WTC11 (cell line): Measurements from ENCODE around the gene STXBP5. TPM values are rescaled to one million over a fixed set of nuclear protein-coding genes. Genes with fewer than 3 reads are reported as not detected.

Experiments
- ATAC-seq: fragments of 200-7000 bp; cut with Tn5 transposase; 2 replicates; pipeline ENCODE4 v1.10.0; 2021; ENCODE audit warnings: mild to moderate bottlenecking, moderate library complexity
- CTCF ChIA-PET: fragments of 300-600 bp; sonication (Branson Sonifier 250); formaldehyde crosslinking; loops from one replicate; lab custom pipeline; 2021; ENCODE audit warnings: antibody characterized with exemption; lab: Charles Lee
- POLR2A ChIA-PET: fragments of 350-600 bp; sonication (Branson Sonifier 250); formaldehyde crosslinking; loops from one replicate; lab custom pipeline; 2021; ENCODE audit warnings: antibody characterized with exemption; lab: Charles Lee
- DNase-seq: peaks from one replicate; pipeline ENCODE4 v3.0.0; 2021; ENCODE audit warnings: low spot score
- H3K27ac Mint-ChIP-seq: 2 replicates; pipeline ENCODE4 v1.8.0; 2021; ENCODE audit warnings: mixed read lengths
- H3K27me3 Mint-ChIP-seq: 2 replicates; pipeline ENCODE4 v1.8.0; 2021; ENCODE audit warnings: low read depth, mild to moderate bottlenecking, moderate library complexity, mixed read lengths
- H3K36me3 Mint-ChIP-seq: 2 replicates; pipeline ENCODE4 v1.8.0; 2021; ENCODE audit warnings: mixed read lengths
- H3K4me1 Mint-ChIP-seq: 2 replicates; pipeline ENCODE4 v1.8.0; 2022; ENCODE audit warnings: mixed read lengths
- H3K4me3 Mint-ChIP-seq: 2 replicates; pipeline ENCODE4 v1.8.0; 2021; ENCODE audit warnings: mild to moderate bottlenecking, moderate library complexity, mixed read lengths
- H3K9me3 Mint-ChIP-seq: 2 replicates; pipeline ENCODE4 v1.8.0; 2021; ENCODE audit warnings: mixed read lengths
- ARID4B ChIP-seq: sonication (generic); formaldehyde crosslinking; IDR thresholded peaks from 2 replicates; pipeline ENCODE4 v1.8.0; 2023; ENCODE audit warnings: missing genetic modification reagents, mild to moderate bottlenecking, borderline replicate concordance
- CDX4 ChIP-seq: fragments of 250-450 bp; sonication (Bioruptor Pico); IDR thresholded peaks from 2 replicates; pipeline ENCODE4 v1.9.0; 2021; ENCODE audit warnings: moderate library complexity, mild to moderate bottlenecking, inconsistent platforms, borderline replicate concordance
- ETV6 ChIP-seq: sonication (generic); formaldehyde crosslinking; IDR thresholded peaks from 2 replicates; pipeline ENCODE4 v1.8.1; 2022; ENCODE audit warnings: mild to moderate bottlenecking, missing genetic modification reagents
- IRF2 ChIP-seq: sonication (generic); formaldehyde crosslinking; IDR thresholded peaks from 2 replicates; pipeline ENCODE4 v1.8.0; 2022; ENCODE audit warnings: low read depth, missing genetic modification reagents, borderline replicate concordance
- NFYB ChIP-seq: sonication (generic); formaldehyde crosslinking; conservative IDR thresholded peaks from 2 replicates; pipeline ENCODE4 v1.8.0; 2022; ENCODE audit warnings: low read depth, missing genetic modification reagents
- NR1H2 ChIP-seq: sonication (generic); formaldehyde crosslinking; IDR thresholded peaks from 2 replicates; pipeline ENCODE4 v1.9.0; 2021; ENCODE audit warnings: mild to moderate bottlenecking, moderate library complexity, missing genetic modification reagents
- PRRX2 ChIP-seq: fragments of 250-450 bp; sonication (Bioruptor Pico); IDR thresholded peaks from 2 replicates; pipeline ENCODE4 v1.8.0; 2021; ENCODE audit warnings: mild to moderate bottlenecking
- ZNF121 ChIP-seq: sonication (generic); formaldehyde crosslinking; IDR thresholded peaks from 2 replicates; pipeline ENCODE4 v1.8.0; 2023; ENCODE audit warnings: missing genetic modification reagents
- ZNF232 ChIP-seq: sonication (generic); formaldehyde crosslinking; IDR thresholded peaks from 2 replicates; pipeline ENCODE4 v1.8.0; 2022; ENCODE audit warnings: mild to moderate bottlenecking, missing genetic modification reagents
- ZNF281 ChIP-seq: sonication (generic); formaldehyde crosslinking; IDR thresholded peaks from 2 replicates; pipeline ENCODE4 v1.8.0; 2023; ENCODE audit warnings: mild to moderate bottlenecking, missing genetic modification reagents
- ZNF396 ChIP-seq: fragments of 250-450 bp; sonication (Bioruptor Pico); IDR thresholded peaks from 2 replicates; pipeline ENCODE4 v1.8.0; 2021; ENCODE audit warnings: mild to moderate bottlenecking, moderate library complexity, borderline replicate concordance
- total RNA-seq: library from RNA; stranded (reverse); gene quantifications from 3 replicates; pipeline ENCODE4 v1.2.3, GENCODE V29; 2021
- TF ChIP-seq, protein P1 (sequence below): sonication (generic); formaldehyde crosslinking; IDR thresholded peaks from 2 replicates; pipeline ENCODE4 v1.8.1; 2022; ENCODE audit warnings: missing genetic modification reagents, borderline replicate concordance
- TF ChIP-seq, protein P2 (sequence below): fragments of 250-450 bp; sonication (Bioruptor Pico); IDR thresholded peaks from 2 replicates; pipeline ENCODE4 v2.1.2; 2022; ENCODE audit warnings: mild to moderate bottlenecking, moderate library complexity

Gene STXBP5
- total RNA-seq, 1 experiment from 2014 or later, result 13.2 TPM

DNA sequence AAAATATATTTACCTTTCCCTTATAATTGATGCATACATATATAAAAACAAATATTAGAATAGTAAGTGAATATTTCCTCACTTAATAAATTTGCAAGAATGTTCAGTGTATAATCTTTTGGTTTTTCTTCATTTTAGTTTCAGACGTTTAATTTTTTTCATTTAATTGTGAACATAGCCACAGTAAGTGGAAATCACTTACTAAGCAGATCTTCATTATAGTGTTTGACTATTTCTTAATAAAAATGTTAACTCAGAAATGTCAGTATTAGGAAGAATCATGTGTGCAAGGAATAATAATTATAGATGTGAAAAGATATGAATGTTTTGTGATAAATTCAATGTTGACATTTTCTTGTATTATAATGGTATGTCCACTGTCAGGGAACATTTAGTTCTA is 27.4 kb downstream of the STXBP5 start:
- Mint-ChIP-seq H3K36me3 (no peaks in the 10 kb centered on the region), H3K4me1 (peaks cover 33% of the 10 kb centered on the region), H3K4me3 (no peak overlapping the region), H3K27me3 (no peaks in the 10 kb centered on the region), H3K27ac (no peak overlapping the region), H3K9me3 (no peaks in the 10 kb centered on the region)
- DNase-seq, result no peak
- POLR2A ChIA-PET, result interaction anchor here (0.6 kb wide), 1 partner anchor 275 kb away, joined by 3 read pairs; no protein-coding TSS in a partner anchor
- CTCF ChIA-PET, result no interaction called here
- TF ChIP-seq, protein P1, sequence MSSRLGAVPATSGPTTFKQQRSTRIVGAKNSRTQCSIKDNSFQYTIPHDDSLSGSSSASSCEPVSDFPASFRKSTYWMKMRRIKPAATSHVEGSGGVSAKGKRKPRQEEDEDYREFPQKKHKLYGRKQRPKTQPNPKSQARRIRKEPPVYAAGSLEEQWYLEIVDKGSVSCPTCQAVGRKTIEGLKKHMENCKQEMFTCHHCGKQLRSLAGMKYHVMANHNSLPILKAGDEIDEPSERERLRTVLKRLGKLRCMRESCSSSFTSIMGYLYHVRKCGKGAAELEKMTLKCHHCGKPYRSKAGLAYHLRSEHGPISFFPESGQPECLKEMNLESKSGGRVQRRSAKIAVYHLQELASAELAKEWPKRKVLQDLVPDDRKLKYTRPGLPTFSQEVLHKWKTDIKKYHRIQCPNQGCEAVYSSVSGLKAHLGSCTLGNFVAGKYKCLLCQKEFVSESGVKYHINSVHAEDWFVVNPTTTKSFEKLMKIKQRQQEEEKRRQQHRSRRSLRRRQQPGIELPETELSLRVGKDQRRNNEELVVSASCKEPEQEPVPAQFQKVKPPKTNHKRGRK (CRISPR knock-in tag), result no peak
- TF ChIP-seq NR1H2 (CRISPR knock-in tag) (no peak), ZNF121 (no peak), ZNF281 (CRISPR knock-in tag) (no peak), ETV6 (CRISPR knock-in tag) (no peak), ZNF396 (CRISPR knock-in tag) (no peak), ZNF232 (CRISPR knock-in tag) (no peak), CDX4 (CRISPR knock-in tag) (no peak), ARID4B (no peak), IRF2 (CRISPR knock-in tag) (no peak), NFYB (CRISPR knock-in tag) (no peak)
- ATAC-seq, result no peak

GRCh38 chr6:147234685-147235084 is 30.5 kb downstream of the STXBP5 start:
- TF ChIP-seq PRRX2 (no peak), ETV6 (CRISPR knock-in tag) (no peak)
- TF ChIP-seq, protein P2, sequence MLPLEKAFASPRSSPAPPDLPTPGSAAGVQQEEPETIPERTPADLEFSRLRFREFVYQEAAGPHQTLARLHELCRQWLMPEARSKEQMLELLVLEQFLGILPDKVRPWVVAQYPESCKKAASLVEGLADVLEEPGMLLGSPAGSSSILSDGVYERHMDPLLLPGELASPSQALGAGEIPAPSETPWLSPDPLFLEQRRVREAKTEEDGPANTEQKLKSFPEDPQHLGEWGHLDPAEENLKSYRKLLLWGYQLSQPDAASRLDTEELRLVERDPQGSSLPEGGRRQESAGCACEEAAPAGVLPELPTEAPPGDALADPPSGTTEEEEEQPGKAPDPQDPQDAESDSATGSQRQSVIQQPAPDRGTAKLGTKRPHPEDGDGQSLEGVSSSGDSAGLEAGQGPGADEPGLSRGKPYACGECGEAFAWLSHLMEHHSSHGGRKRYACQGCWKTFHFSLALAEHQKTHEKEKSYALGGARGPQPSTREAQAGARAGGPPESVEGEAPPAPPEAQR (CRISPR knock-in tag), result no peak
- no peak overlapping the region for H3K27ac Mint-ChIP-seq
- H3K9me3 Mint-ChIP-seq, result peaks cover 8% of the 10 kb centered on the region
- H3K36me3 Mint-ChIP-seq, result peaks cover 11% of the 10 kb centered on the region
- H3K27me3 Mint-ChIP-seq, result no peaks in the 10 kb centered on the region
- ChIA-PET POLR2A (no interaction called here), CTCF (no interaction called here)
- no peak overlapping the region for H3K4me3 Mint-ChIP-seq
- ATAC-seq, result no peak
- H3K4me1 Mint-ChIP-seq, result peaks cover 19% of the 10 kb centered on the region
- no peak for DNase-seq
